H1 (cell line): ENCODE data around the gene CDK8. TPM values are rescaled to one million over a fixed set of nuclear protein-coding genes. Genes with fewer than 3 reads are reported as not detected.

Source experiments
- CTCF ChIA-PET: fragments of 300-600 bp; sonication (Branson Sonifier 250); formaldehyde crosslinking; loops from one replicate; lab custom pipeline; 2021; ENCODE audit not compliant: partially characterized antibody; lab: Charles Lee
- POLR2A ChIA-PET: fragments of 300-600 bp; sonication (Branson Sonifier 250); formaldehyde crosslinking; loops from one replicate; lab custom pipeline; 2021; ENCODE audit warnings: inconsistent platforms; ENCODE audit not compliant: partially characterized antibody; lab: Charles Lee
- DNase-seq, 2 experiments: peaks; one replicate each; pipeline versions ENCODE4 v3.0.0 to v3.0.0-alpha.2; 2010 to 2022; ENCODE audit warnings: low spot score in 2 of 2, low read depth in 1 of 2, mixed read lengths in 1 of 2
- FAIRE-seq: peaks from 2 replicates; lab custom pipeline; 2011; peaks lifted over from hg19 to GRCh38; lab: Jason Lieb, UNC
- H2AFZ ChIP-seq: 2 replicates; pipeline ENCODE4 v1.8.1; 2012; ENCODE audit warnings: low read length, inconsistent platforms
- H2AK5ac ChIP-seq: 2 replicates; pipeline ENCODE4 v1.6.1; 2013; ENCODE audit warnings: low read depth, low read length
- H2BK120ac ChIP-seq: replicated peaks from 2 replicates; pipeline ENCODE3; 2013; ENCODE audit warnings: low read depth, low read length, inconsistent platforms
- H2BK12ac ChIP-seq: 2 replicates; pipeline ENCODE4 v1.6.1; 2013; ENCODE audit warnings: low read depth, low read length
- H2BK15ac ChIP-seq: 2 replicates; pipeline ENCODE4 v1.6.1; 2013; ENCODE audit warnings: low read length
- H2BK20ac ChIP-seq: 2 replicates; pipeline ENCODE4 v1.6.1; 2013; ENCODE audit warnings: low read length
- H2BK5ac ChIP-seq: 2 replicates; pipeline ENCODE4 v1.6.1; 2013; ENCODE audit warnings: low read depth, low read length
- H3K14ac ChIP-seq: 2 replicates; pipeline ENCODE4 v1.6.1; 2013; ENCODE audit warnings: inconsistent platforms; ENCODE audit not compliant: insufficient read length
- H3K18ac ChIP-seq: 2 replicates; pipeline ENCODE4 v1.6.1; 2013; ENCODE audit warnings: low read length; ENCODE audit errors: extremely low read depth
- H3K23ac ChIP-seq: 2 replicates; pipeline ENCODE4 v1.6.1; 2013; ENCODE audit warnings: inconsistent platforms; ENCODE audit not compliant: insufficient read length
- H3K23me2 ChIP-seq: 2 replicates; pipeline ENCODE4 v1.6.1; 2013; ENCODE audit warnings: low read depth, low read length
- H3K27ac ChIP-seq: 2 replicates; pipeline ENCODE4 v1.6.1; 2011; ENCODE audit warnings: low read depth, low read length, inconsistent platforms
- H3K27me3 ChIP-seq, 4 experiments: replicated peaks in 1 of 4; 1 replicate in 1 of 4; 2 replicates in 3 of 4; pipeline versions ENCODE4 v1.6.1 to v1.8.1; 2011 to 2013; ENCODE audit warnings: low read length in 3 of 4, mild to moderate bottlenecking in 3 of 4, inconsistent platforms in 2 of 4, mixed read lengths in 2 of 4, moderate library complexity in 1 of 4; ENCODE audit not compliant: control insufficient read depth in 3 of 4, insufficient read depth in 3 of 4; ENCODE audit errors: extremely low read depth in 1 of 4
- H3K36me3 ChIP-seq, 4 experiments: 2 replicates each; pipeline versions ENCODE4 v1.6.1 to v1.8.1; 2011 to 2013; ENCODE audit warnings: mild to moderate bottlenecking in 4 of 4, low read length in 3 of 4, moderate library complexity in 2 of 4, control low read depth in 1 of 4, inconsistent platforms in 1 of 4; ENCODE audit not compliant: insufficient read depth in 4 of 4, control insufficient read depth in 2 of 4
- H3K4ac ChIP-seq: replicated peaks from 2 replicates; pipeline ENCODE3; 2013; ENCODE audit warnings: low read length, low read depth, mixed read lengths, inconsistent platforms; ENCODE audit not compliant: insufficient read length
- H3K4me1 ChIP-seq, 4 experiments: replicated peaks in 1 of 4; 1 replicate in 1 of 4; 2 replicates in 3 of 4; pipeline versions ENCODE4 v1.6.1 to v1.8.1; 2011 to 2013; ENCODE audit warnings: low read length in 3 of 4, inconsistent platforms in 2 of 4, mixed read lengths in 1 of 4; ENCODE audit not compliant: insufficient read depth in 4 of 4, control insufficient read depth in 3 of 4
- H3K4me2 ChIP-seq, 2 experiments: 2 replicates each; pipeline versions ENCODE4 v1.6.1 to v1.8.1; 2011 to 2013; ENCODE audit warnings: low read depth in 2 of 2, low read length in 2 of 2, control low read depth in 1 of 2, inconsistent platforms in 1 of 2, mild to moderate bottlenecking in 1 of 2; ENCODE audit not compliant: insufficient read depth in 1 of 2
- H3K4me3 ChIP-seq, 4 experiments: fragments of 200-600, 300-600 bp in 1 of 4; sonication (generic), shearing (Covaris generic), sonication (Bioruptor Twin) in 1 of 4; 2 replicates each; pipeline versions ENCODE4 v1.5.1 to v1.8.1; 2011 to 2016; ENCODE audit warnings: low read length in 4 of 4, low read depth in 3 of 4, control low read depth in 2 of 4, inconsistent platforms in 2 of 4, mild to moderate bottlenecking in 2 of 4, mixed read lengths in 1 of 4, moderate library complexity in 1 of 4; ENCODE audit not compliant: insufficient read depth in 2 of 4; ENCODE audit errors: extremely low read depth in 1 of 4
- H3K56ac ChIP-seq: replicated peaks from 2 replicates; pipeline ENCODE3; 2013; ENCODE audit warnings: low read depth, mild to moderate bottlenecking, mixed read lengths, low read length, inconsistent platforms; ENCODE audit not compliant: insufficient read length
- H3K79me1 ChIP-seq: 2 replicates; pipeline ENCODE4 v1.6.1; 2013; ENCODE audit warnings: low read depth, low read length, control low read depth
- H3K79me2 ChIP-seq, 2 experiments: 2 replicates each; pipeline versions ENCODE4 v1.6.1 to v1.8.1; 2012 to 2013; ENCODE audit warnings: low read length in 2 of 2, mild to moderate bottlenecking in 2 of 2, inconsistent platforms in 1 of 2; ENCODE audit not compliant: insufficient read depth in 2 of 2, control insufficient read depth in 1 of 2
- H3K9ac ChIP-seq, 4 experiments: replicated peaks in 1 of 4; 1 replicate in 1 of 4; 2 replicates in 3 of 4; pipeline versions ENCODE4 v1.6.1 to v1.8.1; 2011 to 2013; ENCODE audit warnings: low read depth in 3 of 4, low read length in 3 of 4, control low read depth in 2 of 4, mild to moderate bottlenecking in 2 of 4, moderate library complexity in 2 of 4, inconsistent platforms in 1 of 4; ENCODE audit errors: extremely low read depth in 1 of 4
- H3K9me3 ChIP-seq, 2 experiments: 2 replicates each; pipeline versions ENCODE4 v1.6.1 to v1.8.1; 2012 to 2013; ENCODE audit warnings: mild to moderate bottlenecking in 2 of 2, moderate library complexity in 2 of 2, control low read depth in 1 of 2, inconsistent platforms in 1 of 2, low read depth in 1 of 2, low read length in 1 of 2, mixed read lengths in 1 of 2; ENCODE audit not compliant: insufficient read depth in 2 of 2
- H4K20me1 ChIP-seq, 2 experiments: replicated peaks in 1 of 2; 2 replicates each; pipeline versions ENCODE3 to v1.8.1; 2011 to 2013; ENCODE audit warnings: inconsistent platforms in 2 of 2, low read length in 2 of 2, mild to moderate bottlenecking in 1 of 2; ENCODE audit not compliant: insufficient read depth in 2 of 2, control insufficient read depth in 1 of 2
- H4K5ac ChIP-seq: 2 replicates; pipeline ENCODE4 v1.6.1; 2013; ENCODE audit warnings: low read length, low read depth, mixed read lengths, inconsistent platforms; ENCODE audit not compliant: insufficient read length
- H4K8ac ChIP-seq: 2 replicates; pipeline ENCODE4 v1.8.0; 2013; ENCODE audit warnings: mild to moderate bottlenecking, moderate library complexity, low read length, inconsistent platforms; ENCODE audit not compliant: insufficient read depth; ENCODE audit errors: extremely low read depth
- H4K91ac ChIP-seq: replicated peaks from 2 replicates; pipeline ENCODE3; 2013; ENCODE audit warnings: low read length, mixed read lengths, inconsistent platforms; ENCODE audit not compliant: insufficient read length
- ASH2L ChIP-seq: fragments of 200-600, 300-600 bp; sonication (generic); IDR thresholded peaks from one replicate; pipeline ENCODE4 v1.7.1; 2017; ENCODE audit warnings: low read length
- EZH2 ChIP-seq: fragments of 200-600 bp; sonication (generic); IDR thresholded peaks from 2 replicates; pipeline ENCODE4 v1.7.1; 2012; ENCODE audit warnings: low read depth, mild to moderate bottlenecking, moderate library complexity, low read length, inconsistent platforms; ENCODE audit not compliant: severe bottlenecking
- HDAC2 ChIP-seq, 2 experiments: fragments of 300-600 bp in 1 of 2; sonication (generic) in 1 of 2; IDR thresholded peaks; 2 replicates each; pipeline ENCODE4 v1.6.1; 2011 to 2012; ENCODE audit warnings: low read depth in 2 of 2, low read length in 2 of 2, mild to moderate bottlenecking in 2 of 2, moderate library complexity in 2 of 2, borderline replicate concordance in 1 of 2, inconsistent platforms in 1 of 2
- JUN ChIP-seq: IDR thresholded peaks from 2 replicates; pipeline ENCODE4 v1.6.1; 2011; ENCODE audit warnings: low read depth, mild to moderate bottlenecking, improper control_type of control experiment, low read length
- NRF1 ChIP-seq: IDR thresholded peaks from 2 replicates; pipeline ENCODE4 v1.6.1; 2011; ENCODE audit warnings: mild to moderate bottlenecking, low read depth, low read length, improper control_type of control experiment
- RBBP5 ChIP-seq: IDR thresholded peaks from 2 replicates; pipeline ENCODE4 v1.7.1; 2012; ENCODE audit warnings: low read depth, mild to moderate bottlenecking, inconsistent platforms, low read length, moderate library complexity, borderline replicate concordance
- RXRA ChIP-seq: IDR thresholded peaks from 2 replicates; pipeline ENCODE4 v1.6.1; 2011; ENCODE audit warnings: low read depth, mild to moderate bottlenecking, low read length, moderate library complexity; ENCODE audit not compliant: insufficient read depth
- SP1 ChIP-seq: IDR thresholded peaks from 2 replicates; pipeline ENCODE4 v1.6.1; 2011; ENCODE audit warnings: low read depth, low read length
- WGBS, 2 experiments: shearing (Covaris generic) in 1 of 2; methylation state at CpG; one replicate each; pipeline versions ENCODE4 v1.1.6 to v1.1.7; 2013 to 2015; ENCODE audit warnings: low lambda C conversion rate in 2 of 2, mixed read lengths in 2 of 2, inconsistent platforms in 1 of 2, low coverage in 1 of 2, missing lambda C conversion rate in 1 of 2; ENCODE audit not compliant: insufficient replicate concordance in 2 of 2, insufficient coverage in 1 of 2, insufficient read length in 1 of 2; ENCODE audit errors: extremely low coverage in 1 of 2, missing lambda C conversion rate in 1 of 2; 5-methylcytosine and 5-hydroxymethylcytosine counted together
- polyA plus RNA-seq, 7 experiments: library from polyadenylated mRNA; depleted of rRNA in 3 of 7; stranded (reverse) in 5 of 7; unstranded in 2 of 7; fragments of >200 nt in 5 of 7; fragments of 200-250 nt in 2 of 7; gene quantifications; 1 replicate in 5 of 7; 2 replicates in 1 of 7; 4 replicates in 1 of 7; pipeline versions ENCODE4 v1.2.1 to v1.2.3, GENCODE V29; 2011 to 2013; ENCODE audit warnings: missing spikeins in 2 of 7, mixed read lengths in 2 of 7
- total RNA-seq: library from RNA; stranded (reverse); fragmentation: NEBNext Ultra II Directional; extraction: Animal tissue kit (Norgen Biotek cat#: 25700); gene quantifications from 2 replicates; pipeline ENCODE4 v1.2.1, GENCODE V29; 2021

The CDK8 gene
- total and polyA plus RNA-seq, 2 of the 8 experiments (the other 6 are each of a cell fraction or from before 2014, with no cell fraction given) = 22.1 to 25.6 TPM

DNA sequence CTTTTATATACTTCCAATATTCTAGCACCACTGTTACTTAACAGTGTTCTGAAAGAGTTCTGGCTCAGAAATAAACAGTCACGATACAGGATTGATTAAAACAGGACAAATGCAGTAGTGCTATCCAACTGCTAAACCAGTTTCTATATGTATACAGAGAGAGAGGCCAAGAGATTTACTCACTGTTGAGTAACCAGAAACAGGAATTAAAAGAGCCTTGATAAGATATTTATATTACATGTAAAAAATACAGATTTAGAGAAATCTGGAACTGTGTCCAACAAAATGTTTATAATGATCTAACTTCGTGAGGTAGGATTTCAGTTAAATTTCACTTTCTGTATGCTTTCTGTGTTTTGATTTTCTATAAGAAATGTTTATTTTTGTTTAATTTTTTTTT is 116.6 kb downstream of the CDK8 start:
- no peak overlapping the region for H4K5ac ChIP-seq
- CTCF ChIA-PET = no interaction called here
- H3K27me3 ChIP-seq = no peaks in the 10 kb centered on the region
- H3K4me1 ChIP-seq = no peaks in the 10 kb centered on the region
- H3K27ac ChIP-seq = no peak overlapping the region
- no peaks in the 10 kb centered on the region for H3K9me3 ChIP-seq
- no peak overlapping the region for H3K56ac ChIP-seq
- FAIRE-seq (no peak), DNase-seq (no peak)
- H2BK20ac ChIP-seq = no peak overlapping the region
- H3K4me2 ChIP-seq = no peak overlapping the region
- H3K79me2 ChIP-seq = no peaks in the 10 kb centered on the region
- no peak overlapping the region for H4K91ac ChIP-seq
- WGBS, 2 experiments = 86% methylated on average over 2 of the region's 2 CpGs; no CpG with 5 or more reads in 1 of the 2 experiments
- no peak overlapping the region for H2BK12ac ChIP-seq
- no peaks in the 10 kb centered on the region; a peak in 1 of 8 replicates for H3K36me3 ChIP-seq
- H4K20me1 ChIP-seq = no peaks in the 10 kb centered on the region
- no peak overlapping the region for H2AFZ ChIP-seq
- no peak overlapping the region for H3K9ac ChIP-seq
- H2BK15ac ChIP-seq = no peak overlapping the region
- POLR2A ChIA-PET = no interaction called here
- no peaks in the 10 kb centered on the region for H3K23me2 ChIP-seq
- H2AK5ac ChIP-seq = no peak overlapping the region
- no peak overlapping the region for H3K23ac ChIP-seq
- H4K8ac ChIP-seq = no peak overlapping the region
- H3K79me1 ChIP-seq = no peaks in the 10 kb centered on the region
- no peak overlapping the region for H2BK5ac ChIP-seq
- no peak overlapping the region for H2BK120ac ChIP-seq
- H3K18ac ChIP-seq = no peak overlapping the region
- no peak overlapping the region for H3K4me3 ChIP-seq
- no peak overlapping the region for H3K14ac ChIP-seq
- H3K4ac ChIP-seq = no peak overlapping the region
- TF ChIP-seq SP1 = no peak
- no peak for TF ChIP-seq JUN
- TF ChIP-seq HDAC2 (IDR thresholded peaks at IDR 0.05; ENCODE audit: borderline replicate concordance in 1 of 2, low read depth in 2 of 2, low read length in 2 of 2) = no peak
- no peak for TF ChIP-seq RBBP5
- no peak for TF ChIP-seq NRF1
- TF ChIP-seq EZH2 = no peak
- TF ChIP-seq ASH2L = no peak
- TF ChIP-seq RXRA = no peak
